ENCODE data around the gene ELAVL2. TPM values are rescaled to one million over a fixed set of nuclear protein-coding genes. Genes with fewer than 3 reads are reported as not detected.

Gene ELAVL2
- total RNA-seq, 1 donor from 2014 or later: 0.26 TPM

- DNase-seq (ENCODE audit: low read depth): no peak
- TF ChIP-seq CTCF (IDR thresholded peaks at IDR 0.05; ENCODE audit: insufficient read depth, low read length, severe bottlenecking): no peak
- H3K4me3 ChIP-seq (ENCODE audit: low read depth, low read length): no peak overlapping the region
- no peak for FAIRE-seq
- no peaks in the 10 kb centered on the region for H3K27me3 ChIP-seq (ENCODE audit: control insufficient read depth, insufficient read depth, low read length)
- no peaks in the 10 kb centered on the region for H3K36me3 ChIP-seq (ENCODE audit: control insufficient read depth, insufficient read depth, low read length)
These were observed 27.7 kb downstream of the ELAVL2 start for GRCh38 chr9:23798325-23798724.

GRCh38 chr9:23796209-23796608 is 29.8 kb downstream of the ELAVL2 start:
- DNase-seq (ENCODE audit: low read depth): no peak
- FAIRE-seq: no peak
- no peaks in the 10 kb centered on the region for H3K27me3 ChIP-seq (ENCODE audit: control insufficient read depth, insufficient read depth, low read length)
- H3K36me3 ChIP-seq (ENCODE audit: control insufficient read depth, insufficient read depth, low read length): no peaks in the 10 kb centered on the region
- no peak overlapping the region for H3K4me3 ChIP-seq (ENCODE audit: low read depth, low read length)
- no peak for TF ChIP-seq CTCF (IDR thresholded peaks at IDR 0.05; ENCODE audit: insufficient read depth, low read length, severe bottlenecking)

GRCh38 chr9:23790351-23791260 is 35.4 kb downstream of the ELAVL2 start:
- no peaks in the 10 kb centered on the region for H3K36me3 ChIP-seq (ENCODE audit: control insufficient read depth, insufficient read depth, low read length)
- no peak overlapping the region for H3K4me3 ChIP-seq (ENCODE audit: low read depth, low read length)
- DNase-seq (ENCODE audit: low read depth) (no peak), FAIRE-seq (no peak)
- H3K27me3 ChIP-seq (ENCODE audit: control insufficient read depth, insufficient read depth, low read length): no peaks in the 10 kb centered on the region
- no peak for TF ChIP-seq CTCF (IDR thresholded peaks at IDR 0.05; ENCODE audit: insufficient read depth, low read length, severe bottlenecking)

- no peak for FAIRE-seq
- no peak for TF ChIP-seq CTCF (IDR thresholded peaks at IDR 0.05; ENCODE audit: insufficient read depth, low read length, severe bottlenecking)
- no peak for DNase-seq (ENCODE audit: low read depth)
- Histone ChIP-seq H3K27me3 (ENCODE audit: control insufficient read depth, insufficient read depth, low read length) (no peaks in the 10 kb centered on the region), H3K4me3 (ENCODE audit: low read depth, low read length) (no peak overlapping the region), H3K36me3 (ENCODE audit: control insufficient read depth, insufficient read depth, low read length) (no peaks in the 10 kb centered on the region)
These were observed 36.3 kb downstream of the ELAVL2 start for GRCh38 chr9:23789529-23790254.

GRCh38 chr9:23784962-23785361 is 41.1 kb downstream of the ELAVL2 start:
- Histone ChIP-seq H3K4me3 (ENCODE audit: low read depth, low read length) (no peak overlapping the region), H3K36me3 (ENCODE audit: control insufficient read depth, insufficient read depth, low read length) (no peaks in the 10 kb centered on the region), H3K27me3 (ENCODE audit: control insufficient read depth, insufficient read depth, low read length) (no peaks in the 10 kb centered on the region)
- no peak for TF ChIP-seq CTCF (IDR thresholded peaks at IDR 0.05; ENCODE audit: insufficient read depth, low read length, severe bottlenecking)
- DNase-seq (ENCODE audit: low read depth) (no peak), FAIRE-seq (no peak)
